ENCODE results near the gene SPRYD3.

DNA sequence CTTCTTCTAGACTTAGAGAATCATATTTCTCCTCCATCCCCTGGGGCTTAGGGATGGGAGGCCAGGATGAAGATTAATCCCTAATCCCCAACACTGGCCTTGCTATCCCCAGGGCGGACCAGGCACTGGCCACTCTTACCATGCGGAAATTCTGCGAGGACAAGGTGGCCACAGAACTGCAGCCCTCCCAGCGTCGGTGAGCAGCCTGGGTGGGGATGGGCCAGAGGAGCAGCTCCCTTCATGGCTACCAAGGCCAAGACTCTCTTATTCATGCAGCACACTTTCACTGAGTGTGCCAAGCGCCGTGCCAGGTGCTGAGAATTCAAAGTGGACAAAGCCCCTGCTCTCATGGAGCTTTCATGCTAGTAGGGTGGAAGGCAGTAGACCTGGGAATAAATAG is 22.3 kb downstream of the SPRYD3 start:
- TF ChIP-seq, protein P1, sequence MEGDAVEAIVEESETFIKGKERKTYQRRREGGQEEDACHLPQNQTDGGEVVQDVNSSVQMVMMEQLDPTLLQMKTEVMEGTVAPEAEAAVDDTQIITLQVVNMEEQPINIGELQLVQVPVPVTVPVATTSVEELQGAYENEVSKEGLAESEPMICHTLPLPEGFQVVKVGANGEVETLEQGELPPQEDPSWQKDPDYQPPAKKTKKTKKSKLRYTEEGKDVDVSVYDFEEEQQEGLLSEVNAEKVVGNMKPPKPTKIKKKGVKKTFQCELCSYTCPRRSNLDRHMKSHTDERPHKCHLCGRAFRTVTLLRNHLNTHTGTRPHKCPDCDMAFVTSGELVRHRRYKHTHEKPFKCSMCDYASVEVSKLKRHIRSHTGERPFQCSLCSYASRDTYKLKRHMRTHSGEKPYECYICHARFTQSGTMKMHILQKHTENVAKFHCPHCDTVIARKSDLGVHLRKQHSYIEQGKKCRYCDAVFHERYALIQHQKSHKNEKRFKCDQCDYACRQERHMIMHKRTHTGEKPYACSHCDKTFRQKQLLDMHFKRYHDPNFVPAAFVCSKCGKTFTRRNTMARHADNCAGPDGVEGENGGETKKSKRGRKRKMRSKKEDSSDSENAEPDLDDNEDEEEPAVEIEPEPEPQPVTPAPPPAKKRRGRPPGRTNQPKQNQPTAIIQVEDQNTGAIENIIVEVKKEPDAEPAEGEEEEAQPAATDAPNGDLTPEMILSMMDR (IDR thresholded peaks at IDR 0.05; ENCODE audit: low read length) = no peak
- TF ChIP-seq EZH2 (IDR thresholded peaks at IDR 0.05; ENCODE audit: borderline replicate concordance, low read length) = no peak
